Measurements from ENCODE around the gene OTOGL.
"Not testable (repeated sequence)": the region's sequence is repeated elsewhere in the genome, so short reads cannot be mapped to it uniquely, and the experiment has no call there.

OTOGL gene

GRCh38 chr12:80233926-80234325 is 134.6 kb downstream of the OTOGL start:
- DNase-seq, result no peak

- no peak for DNase-seq
Observed at GRCh38 chr12:80234667-80235066, 135.3 kb downstream of the OTOGL start.

GRCh38 chr12:80235944-80236343 is 136.6 kb downstream of the OTOGL start:
- DNase-seq, result no peak

- no peak for DNase-seq
Observed at GRCh38 chr12:80239867-80240266, 140.5 kb downstream of the OTOGL start.

- no peak for DNase-seq
Observed at GRCh38 chr12:80241576-80242273, 142.4 kb downstream of the OTOGL start.

GRCh38 chr12:80242321-80242720 is 143.0 kb downstream of the OTOGL start:
- no peak for DNase-seq

GRCh38 chr12:80249581-80249980 is 150.2 kb downstream of the OTOGL start:
- not testable (repeated sequence) for DNase-seq

- no peak for DNase-seq
Observed at GRCh38 chr12:80257920-80258319, 158.6 kb downstream of the OTOGL start.

- DNase-seq, result no peak
Observed at GRCh38 chr12:80260269-80260668, 160.9 kb downstream of the OTOGL start.

- no peak for DNase-seq
Observed at GRCh38 chr12:80261403-80261802, 162.1 kb downstream of the OTOGL start.

- DNase-seq, result no peak
Observed at GRCh38 chr12:80262346-80262745, 163.0 kb downstream of the OTOGL start.

- no peak for DNase-seq
Observed at GRCh38 chr12:80262771-80263170, 163.4 kb downstream of the OTOGL start.

GRCh38 chr12:80264386-80264785 is 165.0 kb downstream of the OTOGL start:
- DNase-seq, result no peak

GRCh38 chr12:80264891-80265290 is 165.6 kb downstream of the OTOGL start:
- no peak for DNase-seq

- no peak for DNase-seq
Observed at GRCh38 chr12:80268924-80269749, 169.8 kb downstream of the OTOGL start.

GRCh38 chr12:80269803-80270552 is 170.6 kb downstream of the OTOGL start:
- no peak for DNase-seq

- DNase-seq, result no peak
Observed at GRCh38 chr12:80271780-80272179, 172.4 kb downstream of the OTOGL start.

GRCh38 chr12:80272387-80272915 is 173.1 kb downstream of the OTOGL start:
- DNase-seq, result no peak

GRCh38 chr12:80273144-80273543 is 173.8 kb downstream of the OTOGL start:
- DNase-seq, result no peak

GRCh38 chr12:80277732-80278131 is 178.4 kb downstream of the OTOGL start:
- no peak for DNase-seq

GRCh38 chr12:80282226-80282625 is 182.9 kb downstream of the OTOGL start:
- DNase-seq, result no peak

GRCh38 chr12:80282761-80283160 is 183.4 kb downstream of the OTOGL start:
- no peak for DNase-seq

GRCh38 chr12:80291108-80291754 is 191.9 kb downstream of the OTOGL start:
- DNase-seq, result no peak
